Psoas muscle (tissue), 8 donors: ENCODE data around the gene PRKN. TPM values are rescaled to one million over a fixed set of nuclear protein-coding genes. Genes with fewer than 3 reads are reported as not detected.

Experiments
- ATAC-seq, 4 donors: fragments of 200-7000 bp; cut with Tn5 transposase; one replicate each; pipeline ENCODE4 v1.9.1; 2020; ENCODE audit warnings: moderate library complexity in 3 of 4, mild to moderate bottlenecking in 2 of 4
- DNase-seq, 2 donors: peaks; one replicate each; pipeline ENCODE4 v3.0.0-alpha.2; 2020
- H3K27ac ChIP-seq: fragments of 200-600 bp; one replicate; pipeline ENCODE4 v1.8.0; 2022
- H3K27me3 ChIP-seq, 3 donors: fragments of 200-600 bp in 1 of 3; one replicate each; pipeline versions ENCODE4 v1.6.1 to v1.8.0; 2013 to 2022; ENCODE audit warnings: low read length in 2 of 3, mild to moderate bottlenecking in 2 of 3, moderate library complexity in 1 of 3; ENCODE audit not compliant: insufficient read depth in 3 of 3
- H3K36me3 ChIP-seq, 2 donors: fragments of 200-600 bp in 1 of 2; one replicate each; pipeline versions ENCODE4 v1.6.1 to v1.8.0; 2013 to 2022; ENCODE audit warnings: low read depth in 1 of 2, mild to moderate bottlenecking in 1 of 2, moderate library complexity in 1 of 2; ENCODE audit not compliant: insufficient read depth in 1 of 2
- H3K4me1 ChIP-seq: fragments of 200-600 bp; one replicate; pipeline ENCODE4 v1.8.0; 2022
- H3K4me3 ChIP-seq: fragments of 200-600 bp; one replicate; pipeline ENCODE4 v1.8.0; 2022; ENCODE audit warnings: mild to moderate bottlenecking
- H3K9me3 ChIP-seq: fragments of 200-600 bp; one replicate; pipeline ENCODE4 v1.8.0; 2022
- CTCF ChIP-seq: fragments of 200-600 bp; IDR thresholded peaks from one replicate; pipeline ENCODE4 v1.8.0; 2022; ENCODE audit warnings: antibody characterized with exemption
- WGBS, 3 donors: extraction: QIAGEN DNeasy Blood & Tissue Kit; methylation state at CpG; one replicate each; pipeline versions ENCODE4 v1.1.6 to v1.1.7; 2013; 5-methylcytosine and 5-hydroxymethylcytosine counted together
- intact Hi-C, 2 donors: fragments of 100-400 bp; cut with DNase I; formaldehyde crosslinking; loops; one replicate each; pipeline versions ENCODE4 v1.11.0 to v1.14.2; 2022
- polyA plus RNA-seq, 3 donors: library from polyadenylated mRNA; stranded (reverse); fragments of 200-250 nt; gene quantifications; one replicate each; pipeline ENCODE4 v1.2.3, GENCODE V29; 2013
- total RNA-seq, 4 donors: library from RNA; stranded (reverse); fragmentation: NEBNext Ultra II Directional in 2 of 4; extraction: Animal tissue kit (Norgen Biotek cat#: 25700) in 2 of 4; gene quantifications; one replicate each; pipeline versions ENCODE4 v1.2.1 to v1.2.4, GENCODE V29; 2021 to 2023
- donor health status: healthy with polysubstance abuse.
- donor health status: DM: no; HTN: no; CAD: no; lungs with moderate emphysema.
- donor health status: Bipolar disorder and iron deficiency.
- donor health status: healthy.
- donor health status: DM: yes; HTN: yes; CAD: no.
- donor health status: DM: no; HTN: no; CAD: no.
- donor health status: DM: no; HTN: no; CAD: no.
- donor health status: DM: yes; HTN: yes; CAD: no.

Gene PRKN
- total and polyA plus RNA-seq, 7 donors, result 1.5 to 19.5 (median 11.7) TPM

GRCh38 chr6:162068340-162068739 is 659.2 kb downstream of the PRKN start:
- Histone ChIP-seq H3K36me3 (no peaks in the 10 kb centered on the region), H3K27me3 (no peaks in the 10 kb centered on the region), H3K27ac (no peak overlapping the region), H3K9me3 (peaks cover 6% of the 10 kb centered on the region), H3K4me3 (no peak overlapping the region), H3K4me1 (no peaks in the 10 kb centered on the region)
- whole genome bisulfite sequencing, 3 donors, result 24 to 47% (median 25%) methylated on average over 4 of the region's 4 CpGs
- TF ChIP-seq CTCF, result no peak
- DNase-seq (no peak), ATAC-seq (peak in 2 of 4 donors; percentile 53 to 61)
- intact Hi-C loops, result no loop called here

- no peak for TF ChIP-seq CTCF
- DNase-seq (no peak), ATAC-seq (no peak)
- Histone ChIP-seq H3K27me3 (no peaks in the 10 kb centered on the region), H3K27ac (no peak overlapping the region), H3K4me1 (peaks cover 14% of the 10 kb centered on the region), H3K9me3 (peaks cover 6% of the 10 kb centered on the region), H3K36me3 (no peaks in the 10 kb centered on the region), H3K4me3 (no peak overlapping the region)
- 91 to 96% (median 96%) methylated on average over 9 of the region's 9 CpGs for WGBS, 3 donors
- intact Hi-C loops, result no loop called here
Measured at GRCh38 chr6:162063666-162064065, 663.9 kb downstream of the PRKN start.

GRCh38 chr6:162058281-162058875 is 669.2 kb downstream of the PRKN start:
- peaks cover 14% of the 10 kb centered on the region for H3K4me1 ChIP-seq
- no peak for TF ChIP-seq CTCF
- H3K4me3 ChIP-seq, result no peak overlapping the region
- no peak for DNase-seq
- H3K36me3 ChIP-seq, result no peaks in the 10 kb centered on the region
- no peaks in the 10 kb centered on the region for H3K27me3 ChIP-seq
- ATAC-seq, result peak in 2 of 4 donors; percentile 69 to 70
- no peak overlapping the region for H3K27ac ChIP-seq
- H3K9me3 ChIP-seq, result no peaks in the 10 kb centered on the region
- WGBS, 3 donors, result 69 to 87% (median 78%) methylated on average over 11 of the region's 11 CpGs
- intact Hi-C loops, result no loop called here

- Histone ChIP-seq H3K27me3 (no peaks in the 10 kb centered on the region), H3K9me3 (no peaks in the 10 kb centered on the region), H3K27ac (no peak overlapping the region), H3K4me1 (peaks cover 7% of the 10 kb centered on the region), H3K4me3 (no peak overlapping the region), H3K36me3 (no peaks in the 10 kb centered on the region)
- intact Hi-C loops, result no loop called here
- TF ChIP-seq CTCF, result no peak
- DNase-seq (no peak), ATAC-seq (peak in 2 of 4 donors; percentile 13 to 24)
- WGBS, 3 donors, result 51 to 58% (median 51%) methylated on average over 8 of the region's 8 CpGs
Measured at GRCh38 chr6:162056745-162057144, 670.8 kb downstream of the PRKN start.

GRCh38 chr6:162056061-162056460 is 671.5 kb downstream of the PRKN start:
- ATAC-seq (no peak), DNase-seq (no peak)
- WGBS, 3 donors, result 95 to 98% (median 96%) methylated on average over 11 of the region's 11 CpGs
- no peaks in the 10 kb centered on the region for H3K36me3 ChIP-seq
- H3K27me3 ChIP-seq, result no peaks in the 10 kb centered on the region
- no peak overlapping the region for H3K27ac ChIP-seq
- intact Hi-C loops, result no loop called here
- H3K4me3 ChIP-seq, result no peak overlapping the region
- H3K9me3 ChIP-seq, result no peaks in the 10 kb centered on the region
- peaks cover under 1% of the 10 kb centered on the region for H3K4me1 ChIP-seq
- TF ChIP-seq CTCF, result no peak
